Vagina (tissue), 2 donors: Measurements from ENCODE around the gene GLT8D2.

Experiments used
- POLR2A ChIP-seq, 2 donors: fragments of 450-650 bp; IDR thresholded peaks; one replicate each; pipeline ENCODE4 v1.6.1; 2017; ENCODE audit warnings: antibody characterized with exemption in 2 of 2, mild to moderate bottlenecking in 2 of 2, moderate library complexity in 2 of 2
- TF ChIP-seq, protein P1 (sequence below), 3 experiments: fragments of 450-650 bp in 2 of 3; fragments of 200-600 bp in 1 of 3; sonication (generic) in 1 of 3; IDR thresholded peaks; one replicate each; pipeline ENCODE4 v1.5.1; 2017 to 2019; ENCODE audit warnings: antibody characterized with exemption in 3 of 3, mild to moderate bottlenecking in 2 of 3, moderate library complexity in 2 of 3

DNA sequence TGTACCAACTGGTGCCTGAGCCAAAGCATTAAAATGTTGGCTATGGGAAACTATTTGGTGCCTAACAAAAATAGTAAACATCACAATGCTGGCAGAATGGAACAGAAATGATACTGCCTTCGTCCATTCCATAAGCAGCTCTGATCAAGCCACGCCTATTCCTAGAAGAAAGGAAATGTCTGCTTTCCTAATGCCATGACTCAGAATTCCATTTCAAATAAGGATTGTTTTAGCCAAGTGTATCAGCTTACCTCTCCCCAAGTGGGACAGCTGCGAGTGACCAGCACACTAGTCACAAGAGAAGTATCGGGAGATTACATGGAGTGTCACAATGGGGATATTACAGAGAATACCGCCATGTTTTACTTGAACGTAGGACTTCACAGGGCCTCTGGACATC lies 38.7 kb downstream of the GLT8D2 start:
- TF ChIP-seq, protein P1, sequence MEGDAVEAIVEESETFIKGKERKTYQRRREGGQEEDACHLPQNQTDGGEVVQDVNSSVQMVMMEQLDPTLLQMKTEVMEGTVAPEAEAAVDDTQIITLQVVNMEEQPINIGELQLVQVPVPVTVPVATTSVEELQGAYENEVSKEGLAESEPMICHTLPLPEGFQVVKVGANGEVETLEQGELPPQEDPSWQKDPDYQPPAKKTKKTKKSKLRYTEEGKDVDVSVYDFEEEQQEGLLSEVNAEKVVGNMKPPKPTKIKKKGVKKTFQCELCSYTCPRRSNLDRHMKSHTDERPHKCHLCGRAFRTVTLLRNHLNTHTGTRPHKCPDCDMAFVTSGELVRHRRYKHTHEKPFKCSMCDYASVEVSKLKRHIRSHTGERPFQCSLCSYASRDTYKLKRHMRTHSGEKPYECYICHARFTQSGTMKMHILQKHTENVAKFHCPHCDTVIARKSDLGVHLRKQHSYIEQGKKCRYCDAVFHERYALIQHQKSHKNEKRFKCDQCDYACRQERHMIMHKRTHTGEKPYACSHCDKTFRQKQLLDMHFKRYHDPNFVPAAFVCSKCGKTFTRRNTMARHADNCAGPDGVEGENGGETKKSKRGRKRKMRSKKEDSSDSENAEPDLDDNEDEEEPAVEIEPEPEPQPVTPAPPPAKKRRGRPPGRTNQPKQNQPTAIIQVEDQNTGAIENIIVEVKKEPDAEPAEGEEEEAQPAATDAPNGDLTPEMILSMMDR (IDR thresholded peaks at IDR 0.05) = no peak
- TF ChIP-seq POLR2A (IDR thresholded peaks at IDR 0.05) = no peak
